Measurements from ENCODE around the gene HOXA2. TPM values are rescaled to one million over a fixed set of nuclear protein-coding genes. Genes with fewer than 3 reads are reported as not detected.
A peak's percentile ranks its signal among the peaks of the same experiment; 100 is the strongest.

Gene HOXA2
- total and polyA plus RNA-seq, 2 of the 8 experiments (the other 6 are each of a cell fraction or from before 2014, with no cell fraction given) = not detected

DNA sequence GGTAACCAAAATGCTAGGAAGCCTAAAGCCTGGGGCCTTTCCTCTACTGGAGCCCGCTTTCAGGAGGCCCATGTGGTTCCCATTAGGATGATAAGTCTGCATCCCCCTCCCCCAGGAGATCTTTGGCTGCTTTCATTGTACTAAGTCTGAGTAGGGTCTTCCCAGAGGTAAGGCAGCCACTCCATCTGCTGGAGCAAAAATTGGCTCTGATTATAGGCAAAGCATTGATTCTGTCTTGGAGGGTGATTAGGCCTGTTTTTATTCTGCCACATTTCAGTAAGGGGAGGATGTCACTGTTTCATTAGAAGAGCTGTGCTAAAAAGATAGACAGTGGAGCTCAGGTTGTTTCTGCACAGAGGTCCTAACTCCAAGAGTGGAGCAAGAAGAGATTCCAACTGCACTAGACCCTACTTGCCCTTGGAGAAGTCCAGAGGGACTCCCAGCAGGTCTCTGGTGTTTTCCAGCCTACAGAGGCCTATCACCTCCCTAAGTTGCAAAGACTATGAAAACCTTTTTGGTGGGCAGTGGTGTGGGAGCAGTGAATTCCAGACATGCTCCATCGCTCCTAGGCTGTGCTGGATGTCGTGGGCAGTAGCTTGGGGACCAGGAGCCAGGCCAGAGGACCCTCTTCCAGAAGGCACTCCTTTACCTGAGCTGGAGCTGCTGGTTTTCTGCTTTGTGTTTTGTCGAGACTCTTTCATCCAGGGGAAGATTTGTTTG, 7.1 kb upstream of the HOXA2 start:
- H3K56ac ChIP-seq (replicated peaks; ENCODE audit: insufficient read length, low read depth, low read length) = no peak overlapping the region
- no peak overlapping the region for H3K4ac ChIP-seq (replicated peaks; ENCODE audit: insufficient read length, low read depth, low read length)
- peaks cover 0 to 3% (median 0%) of the 10 kb centered on the region in 4 experiments; a peak in 2 of 8 replicates for H3K36me3 ChIP-seq (ENCODE audit: control insufficient read depth in 2 of 4, insufficient read depth in 4 of 4, low read length in 3 of 4)
- ChIA-PET CTCF (ENCODE audit: partially characterized antibody) (interaction anchor here (0.6 to 4.1 kb wide), 11 partner anchors 10 to 1410 kb away, joined by 3 to 14 read pairs (median 4); partner anchors contain the start of genes HOXA5 and HOXA7), POLR2A (ENCODE audit: partially characterized antibody) (interaction anchor here (1.0 kb wide), 1 partner anchor 12 kb away, joined by 3 read pairs; no protein-coding TSS in a partner anchor)
- H3K23me2 ChIP-seq (ENCODE audit: low read depth, low read length) = no peaks in the 10 kb centered on the region
- no peak overlapping the region for H3K18ac ChIP-seq (ENCODE audit: extremely low read depth, low read length)
- H2AK5ac ChIP-seq (ENCODE audit: low read depth, low read length) = no peak overlapping the region
- no peaks in the 10 kb centered on the region for H3K79me1 ChIP-seq (ENCODE audit: low read depth, low read length)
- no peak overlapping the region for H4K8ac ChIP-seq (ENCODE audit: extremely low read depth, insufficient read depth, low read length)
- H3K4me1 ChIP-seq (replicated peaks in 1 of 4; ENCODE audit: control insufficient read depth in 3 of 4, insufficient read depth in 4 of 4, low read length in 3 of 4) = peaks cover 0 to 22% (median 8%) of the 10 kb centered on the region in 4 experiments; a peak in 5 of 7 replicates
- WGBS, 2 experiments (ENCODE audit: extremely low coverage in 1 of 2, insufficient coverage in 1 of 2, insufficient read length in 1 of 2, insufficient replicate concordance in 2 of 2, low coverage in 1 of 2, low lambda C conversion rate in 2 of 2, missing lambda C conversion rate in 1 of 2) = 31% methylated on average over 4 of the region's 4 CpGs; no CpG with 5 or more reads in 1 of the 2 experiments
- H3K9ac ChIP-seq (replicated peaks in 1 of 4; ENCODE audit: extremely low read depth in 1 of 4, low read depth in 3 of 4, low read length in 3 of 4) = no peak overlapping the region
- H3K14ac ChIP-seq (ENCODE audit: insufficient read length) = no peak overlapping the region
- H3K23ac ChIP-seq (ENCODE audit: insufficient read length) = no peak overlapping the region
- peak; percentile 43 for TF ChIP-seq RNF2 (IDR thresholded peaks at IDR 0.05; ENCODE audit: borderline replicate concordance, low read depth, low read length, missing control alignments, poor library complexity, severe bottlenecking)
- TF ChIP-seq SUZ12 (IDR thresholded peaks at IDR 0.05; ENCODE audit: low read length) = peak; percentile 65; the same call in 1 of the 2 replicates
- TF ChIP-seq GABPA (IDR thresholded peaks at IDR 0.05; ENCODE audit: borderline replicate concordance, insufficient read depth, low read length) = no peak
- peaks cover 93 to 98% (median 97%) of the 10 kb centered on the region in 4 experiments for H3K27me3 ChIP-seq (replicated peaks in 1 of 4; ENCODE audit: control insufficient read depth in 3 of 4, extremely low read depth in 1 of 4, insufficient read depth in 3 of 4, low read length in 3 of 4)
- H4K5ac ChIP-seq (ENCODE audit: insufficient read length, low read depth, low read length) = no peak overlapping the region
- H4K20me1 ChIP-seq (replicated peaks in 1 of 2; ENCODE audit: control insufficient read depth in 1 of 2, insufficient read depth in 2 of 2, low read length in 2 of 2) = peaks cover 22 to 31% of the 10 kb centered on the region in 2 experiments
- H2BK15ac ChIP-seq (ENCODE audit: low read length) = no peak overlapping the region; the same call in 1 of the 2 replicates
- H4K91ac ChIP-seq (replicated peaks; ENCODE audit: insufficient read length, low read length) = no peak overlapping the region
- H2BK120ac ChIP-seq (replicated peaks; ENCODE audit: low read depth, low read length) = no peak overlapping the region
- no peak overlapping the region for H2AFZ ChIP-seq (ENCODE audit: low read length)
- no peak overlapping the region for H2BK12ac ChIP-seq (ENCODE audit: low read depth, low read length)
- DNase-seq (ENCODE audit: low read depth in 1 of 2, low spot score in 2 of 2) (no peak), FAIRE-seq (no peak)
- H3K4me2 ChIP-seq (ENCODE audit: insufficient read depth in 1 of 2, low read depth in 2 of 2, low read length in 2 of 2) = peak overlapping the region in 1 of 2 experiments; percentile 51; a peak in 1 of 4 replicates
- no peaks in the 10 kb centered on the region for H3K79me2 ChIP-seq (ENCODE audit: control insufficient read depth in 1 of 2, insufficient read depth in 2 of 2, low read length in 2 of 2)
- no peak overlapping the region for H2BK20ac ChIP-seq (ENCODE audit: low read length)
- H2BK5ac ChIP-seq (ENCODE audit: low read depth, low read length) = no peak overlapping the region
- H3K27ac ChIP-seq (ENCODE audit: low read depth, low read length) = no peak overlapping the region
- H3K9me3 ChIP-seq (ENCODE audit: insufficient read depth in 2 of 2, low read depth in 1 of 2, low read length in 1 of 2) = no peaks in the 10 kb centered on the region
- no peak overlapping the region for H3K4me3 ChIP-seq (ENCODE audit: extremely low read depth in 1 of 4, insufficient read depth in 2 of 4, low read depth in 3 of 4, low read length in 4 of 4)
